OCI-LY7 (cell line): Measurements from ENCODE around the gene CLCA1. TPM values are rescaled to one million over a fixed set of nuclear protein-coding genes. Genes with fewer than 3 reads are reported as not detected.

Source experiments
- BruUV-seq: library from RNA; stranded (reverse); fragments of 400-500 nt; replicated peaks from 2 replicates; lab custom pipeline; 2021; lab: Mats Ljungman, UMichigan
- CTCF ChIA-PET: fragments of 300-600 bp; sonication (Branson Sonifier 250); formaldehyde crosslinking; loops from one replicate; lab custom pipeline; 2022; ENCODE audit warnings: antibody characterized with exemption; ENCODE audit not compliant: unreplicated experiment; lab: Charles Lee
- POLR2A ChIA-PET: fragments of 300-600 bp; sonication (Branson Sonifier 250); formaldehyde crosslinking; loops from one replicate; lab custom pipeline; 2022; ENCODE audit warnings: antibody characterized with exemption; lab: Charles Lee
- DNase-seq: peaks from one replicate; pipeline ENCODE4 v3.0.0-alpha.2; 2015; ENCODE audit warnings: low spot score
- H2AFZ ChIP-seq: fragments of 200-600 bp; sonication (generic), shearing (Covaris generic); 2 replicates; pipeline ENCODE4 v1.6.1; 2014; ENCODE audit warnings: mild to moderate bottlenecking, antibody characterized with exemption, low read length, moderate library complexity
- H3K27ac ChIP-seq: fragments of 200-600 bp; sonication (generic); 2 replicates; pipeline ENCODE4 v1.5.1; 2014; ENCODE audit warnings: mixed run types, low read depth, mild to moderate bottlenecking, moderate library complexity, low read length, inconsistent platforms; ENCODE audit not compliant: poor library complexity, severe bottlenecking
- H3K36me3 ChIP-seq: fragments of 200-600 bp; sonication (generic); 2 replicates; pipeline ENCODE4 v1.6.1; 2014; ENCODE audit warnings: mild to moderate bottlenecking, antibody characterized with exemption, low read length, moderate library complexity, mixed read lengths; ENCODE audit not compliant: insufficient read depth
- H3K4me1 ChIP-seq: fragments of 200-600 bp; sonication (generic); 2 replicates; pipeline ENCODE4 v1.5.1; 2014; ENCODE audit warnings: mild to moderate bottlenecking, low read length; ENCODE audit not compliant: insufficient read depth, poor library complexity, severe bottlenecking
- H3K4me2 ChIP-seq: fragments of 200-600 bp; sonication (generic); 2 replicates; pipeline ENCODE4 v1.6.1; 2014; ENCODE audit warnings: mild to moderate bottlenecking, low read length
- H3K4me3 ChIP-seq: fragments of 200-600 bp; sonication (generic); 2 replicates; pipeline ENCODE4 v1.5.1; 2014; ENCODE audit warnings: mild to moderate bottlenecking, low read depth, low read length; ENCODE audit not compliant: poor library complexity, severe bottlenecking
- H3K79me2 ChIP-seq: fragments of 200-600 bp; sonication (generic); 2 replicates; pipeline ENCODE4 v1.6.1; 2016; ENCODE audit warnings: low read depth, mild to moderate bottlenecking, low read length, moderate library complexity, mixed read lengths; ENCODE audit not compliant: insufficient read depth
- H3K9me2 ChIP-seq: fragments of 200-600 bp; sonication (generic); 2 replicates; pipeline ENCODE4 v1.6.1; 2016; ENCODE audit warnings: mild to moderate bottlenecking, low read length, mixed read lengths; ENCODE audit not compliant: insufficient read depth
- H3K9me3 ChIP-seq: fragments of 200-600 bp; sonication (generic); 2 replicates; pipeline ENCODE4 v1.6.1; 2014; ENCODE audit warnings: mild to moderate bottlenecking, mixed run types, low read length, mixed read lengths
- H4K20me1 ChIP-seq: fragments of 200-600 bp; sonication (generic); 2 replicates; pipeline ENCODE4 v1.6.1; 2014; ENCODE audit warnings: mild to moderate bottlenecking, antibody characterized with exemption, low read length, moderate library complexity, mixed read lengths; ENCODE audit not compliant: insufficient read depth
- EZH2phosphoT487 ChIP-seq: fragments of 200-600 bp; sonication (generic); IDR thresholded peaks from 2 replicates; pipeline ENCODE4 v1.6.1; 2018; ENCODE audit warnings: low read depth, borderline replicate concordance, mild to moderate bottlenecking, mixed run types, antibody characterized with exemption, low read length, moderate library complexity, mixed read lengths
- intact Hi-C: fragments of 100-400 bp; cut with micrococcal nuclease; formaldehyde crosslinking; loops from one replicate; pipeline ENCODE4 v1.10.0; 2022; ENCODE audit not compliant: unreplicated experiment
- total RNA-seq, 2 experiments: library from RNA; depleted of rRNA in 1 of 2; stranded (reverse); fragments of >200 nt in 1 of 2; shearing (Covaris generic) in 1 of 2; gene quantifications; 2 replicates each; pipeline ENCODE4 v1.2.3, GENCODE V29; 2014 to 2022
- TF ChIP-seq, protein P1 (sequence below): fragments of 200-600 bp; sonication (generic); conservative IDR thresholded peaks from 2 replicates; pipeline ENCODE4 v1.5.1; 2014; ENCODE audit warnings: mild to moderate bottlenecking, antibody characterized with exemption, low read length, moderate library complexity, mixed read lengths

The CLCA1 gene
- total RNA-seq, 2 experiments from 2014 or later: not detected

DNA sequence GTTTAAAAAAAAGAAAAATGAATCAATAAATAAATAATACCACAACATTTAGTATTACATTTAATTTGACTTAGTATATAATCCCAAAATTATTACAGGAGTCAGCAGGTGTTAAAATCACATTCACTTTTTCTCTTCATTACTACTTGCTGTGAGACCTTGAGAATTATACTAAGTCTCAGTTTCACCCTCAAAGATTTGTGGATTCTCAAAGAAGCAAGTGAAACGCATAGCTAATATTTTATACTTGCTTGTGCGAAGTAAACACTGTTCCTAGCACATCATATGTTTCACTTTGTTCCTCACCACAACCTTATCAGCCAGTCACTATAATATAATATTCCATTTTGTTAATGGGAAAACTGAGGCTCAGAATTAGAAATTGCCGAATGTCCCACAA, 4.0 kb downstream of the CLCA1 start:
- no peaks in the 10 kb centered on the region for H3K36me3 ChIP-seq
- H3K9me3 ChIP-seq: no peaks in the 10 kb centered on the region
- no peak overlapping the region for H3K4me2 ChIP-seq
- no peaks in the 10 kb centered on the region for H3K4me1 ChIP-seq
- no peak overlapping the region for H3K27ac ChIP-seq
- no peak for TF ChIP-seq EZH2phosphoT487
- TF ChIP-seq, protein P1, sequence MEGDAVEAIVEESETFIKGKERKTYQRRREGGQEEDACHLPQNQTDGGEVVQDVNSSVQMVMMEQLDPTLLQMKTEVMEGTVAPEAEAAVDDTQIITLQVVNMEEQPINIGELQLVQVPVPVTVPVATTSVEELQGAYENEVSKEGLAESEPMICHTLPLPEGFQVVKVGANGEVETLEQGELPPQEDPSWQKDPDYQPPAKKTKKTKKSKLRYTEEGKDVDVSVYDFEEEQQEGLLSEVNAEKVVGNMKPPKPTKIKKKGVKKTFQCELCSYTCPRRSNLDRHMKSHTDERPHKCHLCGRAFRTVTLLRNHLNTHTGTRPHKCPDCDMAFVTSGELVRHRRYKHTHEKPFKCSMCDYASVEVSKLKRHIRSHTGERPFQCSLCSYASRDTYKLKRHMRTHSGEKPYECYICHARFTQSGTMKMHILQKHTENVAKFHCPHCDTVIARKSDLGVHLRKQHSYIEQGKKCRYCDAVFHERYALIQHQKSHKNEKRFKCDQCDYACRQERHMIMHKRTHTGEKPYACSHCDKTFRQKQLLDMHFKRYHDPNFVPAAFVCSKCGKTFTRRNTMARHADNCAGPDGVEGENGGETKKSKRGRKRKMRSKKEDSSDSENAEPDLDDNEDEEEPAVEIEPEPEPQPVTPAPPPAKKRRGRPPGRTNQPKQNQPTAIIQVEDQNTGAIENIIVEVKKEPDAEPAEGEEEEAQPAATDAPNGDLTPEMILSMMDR: no peak
- H3K9me2 ChIP-seq: no peaks in the 10 kb centered on the region
- no peak overlapping the region for H2AFZ ChIP-seq
- no peaks in the 10 kb centered on the region for H3K79me2 ChIP-seq
- DNase-seq: no peak
- POLR2A ChIA-PET: no interaction called here
- no peaks in the 10 kb centered on the region for H4K20me1 ChIP-seq
- no TSS peak for BruUV-seq
- intact Hi-C loops: loop anchor here (5.0 kb wide), 1 partner anchor 90 kb away; no protein-coding TSS in a partner anchor
- H3K4me3 ChIP-seq: no peak overlapping the region
- CTCF ChIA-PET: no interaction called here

DNA sequence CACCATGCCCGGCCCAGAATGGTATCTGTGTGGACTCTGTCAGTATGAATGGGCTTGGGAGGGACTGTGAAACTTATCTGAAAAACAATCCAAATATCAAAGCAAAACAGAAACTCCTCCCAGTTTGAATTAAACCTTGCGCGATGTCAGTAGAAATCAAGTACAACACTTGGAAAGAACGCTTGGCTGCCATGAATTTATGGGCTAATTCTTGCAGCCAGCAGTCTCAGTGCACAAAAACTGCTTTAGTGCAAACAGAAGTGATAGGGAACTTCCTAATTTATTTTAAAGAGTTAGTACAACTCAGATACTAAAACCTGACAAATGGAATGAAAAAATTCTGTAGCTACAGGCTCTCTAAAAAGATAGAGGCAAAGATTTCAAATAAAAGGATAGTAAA, 8.5 kb downstream of the CLCA1 start:
- BruUV-seq: no TSS peak
- ChIA-PET CTCF (no interaction called here), POLR2A (no interaction called here)
- Histone ChIP-seq H3K4me1 (no peaks in the 10 kb centered on the region), H3K27ac (no peak overlapping the region), H2AFZ (no peak overlapping the region), H3K79me2 (no peaks in the 10 kb centered on the region), H3K9me2 (no peaks in the 10 kb centered on the region), H3K9me3 (no peaks in the 10 kb centered on the region), H3K4me2 (no peak overlapping the region), H3K36me3 (no peaks in the 10 kb centered on the region), H3K4me3 (no peak overlapping the region), H4K20me1 (no peaks in the 10 kb centered on the region)
- DNase-seq: no peak
- TF ChIP-seq, protein P1: no peak
- TF ChIP-seq EZH2phosphoT487: no peak
- intact Hi-C loops: no loop called here

DNA sequence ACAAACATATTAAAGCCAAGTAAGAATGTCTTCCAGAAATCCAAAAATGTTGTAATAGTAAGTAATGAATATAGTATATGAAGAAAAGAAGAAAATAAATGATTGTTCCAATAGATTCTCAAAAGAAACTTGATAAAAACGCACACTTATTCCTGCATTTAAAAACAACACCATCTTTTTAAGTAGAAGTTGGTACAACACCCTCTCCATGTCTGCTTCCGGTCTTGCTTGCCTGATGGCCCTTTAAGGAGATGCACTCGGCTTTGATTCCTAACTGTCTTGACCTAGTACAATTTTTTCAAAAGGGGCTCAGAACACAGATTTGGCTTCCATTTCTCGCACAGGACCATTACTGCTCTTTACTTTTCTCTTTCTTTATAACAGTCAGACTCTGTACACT, 9.0 kb downstream of the CLCA1 start:
- Histone ChIP-seq H3K36me3 (no peaks in the 10 kb centered on the region), H3K4me2 (no peak overlapping the region), H3K4me1 (no peaks in the 10 kb centered on the region), H3K4me3 (no peak overlapping the region), H2AFZ (no peak overlapping the region), H3K9me2 (no peaks in the 10 kb centered on the region), H3K27ac (no peak overlapping the region), H4K20me1 (no peaks in the 10 kb centered on the region), H3K79me2 (no peaks in the 10 kb centered on the region), H3K9me3 (no peaks in the 10 kb centered on the region)
- TF ChIP-seq, protein P1: no peak
- TF ChIP-seq EZH2phosphoT487: no peak
- no peak for DNase-seq
- BruUV-seq: no TSS peak
- intact Hi-C loops: no loop called here
- ChIA-PET CTCF (no interaction called here), POLR2A (no interaction called here)
